RPMI8226 (cell line): ENCODE measurements around the gene SCNN1A.
A peak's percentile ranks its signal among the peaks of the same experiment; 100 is the strongest.

Source experiments
- DNase-seq: peaks from one replicate; pipeline ENCODE4 v3.0.0-alpha.2; 2015

Gene SCNN1A

GRCh38 chr12:6315704-6316597 lies 59.4 kb downstream of the SCNN1A start:
- DNase-seq = no peak

DNA sequence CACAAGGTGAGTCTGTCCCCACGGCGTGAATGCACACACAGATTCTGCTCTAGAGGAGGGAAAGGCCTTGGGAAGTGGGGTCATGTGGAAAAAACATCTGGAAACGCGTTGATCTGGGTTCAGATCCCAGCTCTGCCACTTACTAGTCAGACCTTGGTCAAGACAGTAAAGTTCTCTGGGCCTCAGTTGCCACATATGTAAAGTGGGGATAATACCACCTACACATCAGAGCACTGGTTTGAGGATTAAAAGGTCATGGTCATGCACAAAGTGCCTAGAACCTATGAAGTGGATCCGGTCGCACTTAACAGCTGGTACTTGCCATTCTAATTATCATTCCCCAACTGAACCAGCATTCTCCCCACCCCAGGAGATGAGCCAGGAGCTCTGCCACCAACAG lies 60.2 kb downstream of the SCNN1A start:
- no peak for DNase-seq

DNA sequence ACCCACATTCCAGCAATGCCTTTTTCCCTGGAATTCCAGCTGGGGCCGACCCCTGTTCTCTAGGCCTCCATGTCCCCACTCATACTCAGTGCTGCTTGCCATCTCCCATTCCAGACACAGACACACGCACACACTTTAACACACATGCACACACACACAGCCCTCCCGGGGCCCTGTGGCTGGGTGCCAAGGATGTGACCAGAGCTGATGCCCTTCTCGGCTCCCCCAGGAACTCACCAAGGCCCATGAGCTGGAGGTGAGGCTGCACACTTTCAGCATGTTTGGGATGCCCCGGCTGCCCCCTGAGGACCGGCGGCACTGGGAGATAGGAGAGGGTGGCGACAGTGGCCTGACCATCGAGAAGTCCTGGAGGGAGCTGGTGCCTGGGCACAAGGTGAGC lies 60.6 kb downstream of the SCNN1A start:
- no peak for DNase-seq

DNA sequence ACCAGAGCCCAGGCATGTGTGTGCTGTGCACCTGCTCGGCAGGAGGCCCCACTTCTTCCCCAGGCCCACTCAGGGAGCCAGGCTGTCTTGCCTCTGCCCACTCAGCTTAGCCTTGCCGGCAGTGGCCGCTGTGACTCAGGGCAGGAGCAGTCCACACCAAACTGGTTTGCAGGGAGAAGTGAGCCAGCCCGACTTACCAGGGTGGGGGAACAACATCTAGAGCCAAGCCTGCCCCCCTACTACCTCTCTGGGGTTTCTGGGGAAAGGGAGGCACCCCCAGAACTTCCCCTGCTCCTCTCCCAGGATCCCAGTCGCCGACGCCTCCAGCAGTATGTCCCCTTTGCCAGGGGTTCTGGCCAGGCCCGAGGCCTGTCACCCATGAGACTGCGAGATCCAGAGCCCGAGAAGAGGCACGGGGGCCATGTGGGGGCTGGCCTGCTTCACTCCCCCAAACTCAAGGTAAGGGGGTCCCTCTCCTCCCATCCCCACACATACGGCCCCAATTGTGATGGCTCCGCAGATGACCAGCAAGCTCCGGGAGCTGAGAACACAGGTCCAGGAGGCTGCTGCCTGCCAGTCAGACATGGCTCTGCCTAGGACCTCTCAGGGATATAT lies 61.9 kb downstream of the SCNN1A start:
- no peak for DNase-seq

GRCh38 chr12:6312529-6313325 lies 62.6 kb downstream of the SCNN1A start:
- DNase-seq = peak; percentile 51

- no peak for DNase-seq
These were observed 63.4 kb downstream of the SCNN1A start for GRCh38 chr12:6311822-6312528.

DNA sequence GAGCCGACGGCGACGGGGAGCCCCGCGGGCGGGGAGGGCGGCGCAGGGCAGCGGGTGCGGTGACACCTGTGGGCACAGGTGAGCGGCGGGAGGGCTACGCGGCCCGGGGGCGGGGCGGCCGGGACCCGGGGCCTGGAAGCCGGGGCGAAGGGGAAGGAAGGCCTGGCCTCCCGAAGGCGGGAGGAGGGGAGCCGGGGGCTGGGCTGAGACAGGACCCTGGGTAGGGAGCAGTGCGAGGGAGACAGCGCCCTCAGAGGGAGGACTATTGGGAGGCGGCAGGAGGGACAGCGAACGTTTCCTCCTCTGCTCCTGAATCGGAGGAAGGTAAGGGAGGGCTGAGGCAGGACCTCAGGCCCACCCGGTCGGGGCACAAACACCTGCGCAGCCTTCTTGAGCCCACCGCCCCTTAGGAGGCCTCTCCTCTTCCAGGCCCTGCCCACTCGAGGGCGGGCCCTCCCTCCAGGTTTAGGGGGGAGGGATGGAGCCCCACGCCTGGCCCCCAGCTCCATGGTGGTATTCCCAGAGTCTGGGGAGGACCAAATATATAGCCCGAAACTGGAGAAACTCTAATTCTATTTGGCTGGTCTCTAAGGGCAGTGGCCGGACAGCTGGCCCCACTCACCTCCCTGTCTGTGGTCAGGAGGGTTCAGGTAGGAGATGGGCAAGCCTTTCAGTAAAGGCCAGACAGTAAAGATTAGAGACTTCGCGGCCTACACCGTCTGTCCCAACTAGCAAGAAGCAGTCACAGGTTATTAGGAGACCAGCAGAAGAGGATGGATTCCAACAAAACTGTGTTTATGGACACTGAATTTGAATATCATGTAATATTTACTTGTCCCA lies 64.4 kb downstream of the SCNN1A start:
- DNase-seq = no peak

GRCh38 chr12:6307529-6307928 lies 67.8 kb downstream of the SCNN1A start:
- DNase-seq = no peak

DNA sequence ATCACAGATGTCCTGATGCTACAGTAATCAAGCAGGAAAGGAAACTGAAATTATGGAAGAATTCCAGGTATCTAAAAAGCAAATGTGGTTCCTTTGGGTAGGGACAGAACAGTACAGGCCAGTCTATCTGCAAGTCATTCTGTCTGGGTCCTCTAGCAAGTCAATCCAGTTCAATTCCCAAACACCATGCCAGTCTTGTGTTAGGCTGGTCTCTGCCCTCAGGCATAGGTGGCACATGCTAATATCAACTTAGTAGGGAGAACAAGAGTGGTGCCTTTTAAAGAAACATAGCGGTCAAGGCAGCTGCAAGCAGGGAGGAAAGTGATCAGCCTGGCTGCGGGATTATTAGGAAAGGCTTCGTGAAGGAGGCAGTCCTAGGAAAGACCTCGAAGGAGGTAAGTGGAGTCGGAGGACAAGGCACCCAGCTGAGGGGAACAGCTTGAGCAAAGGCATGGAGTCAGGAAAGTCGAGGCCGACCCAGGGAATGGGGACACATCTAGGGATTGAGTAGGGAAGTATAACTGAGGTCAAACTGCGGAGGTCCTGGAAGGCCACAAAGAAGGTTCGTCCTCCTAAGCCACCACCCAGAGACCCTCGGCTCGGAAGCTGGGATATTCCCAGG lies 68.7 kb downstream of the SCNN1A start:
- no peak for DNase-seq

DNA sequence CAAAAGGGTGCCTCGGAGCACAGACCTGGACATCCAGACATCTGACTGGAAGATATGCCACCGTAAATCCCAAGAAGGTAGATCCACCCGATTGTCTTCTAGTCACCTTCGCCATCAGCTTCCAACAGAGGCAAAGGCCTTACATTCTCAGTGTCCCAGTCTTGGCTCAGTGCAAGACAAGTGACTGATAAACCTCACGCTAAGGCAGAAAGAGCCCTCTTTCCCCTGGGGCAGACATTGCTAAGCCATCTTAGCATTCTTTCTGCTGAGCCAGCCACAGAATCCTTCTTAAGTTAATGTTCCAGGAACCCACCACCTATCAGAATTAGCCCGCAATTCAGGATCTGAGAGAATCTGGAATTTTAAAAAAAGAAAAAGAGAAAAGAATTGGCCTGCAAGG lies 69.2 kb downstream of the SCNN1A start:
- no peak for DNase-seq

GRCh38 chr12:6303071-6303470 lies 72.3 kb downstream of the SCNN1A start:
- no peak for DNase-seq

DNA sequence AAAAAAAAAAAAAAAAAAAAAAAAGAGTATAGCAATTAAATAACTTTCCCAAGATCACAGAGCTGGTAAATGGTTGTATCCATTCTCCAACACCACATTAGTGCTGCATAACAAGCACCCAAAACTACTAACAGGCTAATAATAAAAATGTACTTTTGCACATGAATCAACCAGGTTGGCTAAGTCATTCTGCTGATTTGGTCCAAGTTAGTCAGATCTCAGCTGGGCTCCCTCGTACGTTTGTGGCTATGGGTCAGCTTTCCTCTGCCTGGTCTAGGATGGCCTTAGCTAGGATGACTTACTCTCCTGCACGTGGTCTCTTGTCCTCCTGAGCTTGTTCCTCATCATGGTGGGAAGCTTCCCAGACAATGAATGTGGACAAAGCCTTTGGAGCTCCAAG lies 72.7 kb downstream of the SCNN1A start:
- DNase-seq = no peak

GRCh38 chr12:6301721-6302120 lies 73.6 kb downstream of the SCNN1A start:
- no peak for DNase-seq

GRCh38 chr12:6297170-6297569 lies 78.2 kb downstream of the SCNN1A start:
- DNase-seq = no peak
